Esophagus squamous epithelium (tissue), 5 donors: Measurements from ENCODE around the gene PKM. TPM values are rescaled to one million over a fixed set of nuclear protein-coding genes. Genes with fewer than 3 reads are reported as not detected.
A peak's percentile ranks its signal among the peaks of the same experiment; 100 is the strongest.

Source experiments
- DNase-seq: peaks from one replicate; lab custom pipeline; 2025; lab: John Stamatoyannopoulos, UW
- H3K27ac ChIP-seq, 4 donors: fragments of 200-600 bp; sonication (generic); one replicate each; pipeline ENCODE4 v1.5.1; 2016 to 2019; ENCODE audit warnings: mild to moderate bottlenecking in 1 of 4
- H3K27me3 ChIP-seq, 4 donors: fragments of 200-600 bp; sonication (generic); 1 replicate in 3 of 4; 2 replicates in 1 of 4; pipeline versions ENCODE4 v1.5.1 to v1.6.0; 2017 to 2021; ENCODE audit warnings: antibody characterized with exemption in 1 of 4
- H3K36me3 ChIP-seq, 3 donors: fragments of 200-600 bp; sonication (generic); one replicate each; pipeline ENCODE4 v1.5.1; 2016 to 2019
- H3K4me1 ChIP-seq, 3 donors: fragments of 200-600 bp; sonication (generic); one replicate each; pipeline ENCODE4 v1.5.1; 2017 to 2019
- H3K4me3 ChIP-seq, 4 donors: fragments of 200-600 bp; sonication (generic); 1 replicate in 3 of 4; 2 replicates in 1 of 4; pipeline ENCODE4 v1.5.1; 2016 to 2019; ENCODE audit warnings: mild to moderate bottlenecking in 2 of 4, moderate library complexity in 1 of 4
- H3K9me3 ChIP-seq, 3 donors: fragments of 200-600 bp; sonication (generic); one replicate each; pipeline ENCODE4 v1.5.1; 2016 to 2019
- POLR2A ChIP-seq, 4 donors: fragments of 450-650 bp; IDR thresholded peaks; one replicate each; pipeline ENCODE4 v1.6.1; 2017; ENCODE audit warnings: antibody characterized with exemption in 4 of 4, mild to moderate bottlenecking in 4 of 4, moderate library complexity in 3 of 4
- WGBS, 2 donors: methylation state at CpG; one replicate each; pipeline ENCODE4 v1.1.5; 2018; 5-methylcytosine and 5-hydroxymethylcytosine counted together
- intact Hi-C: fragments of 100-400 bp; cut with DNase I; formaldehyde crosslinking; loops from one replicate; pipeline ENCODE4 v1.15.0; 2022
- total RNA-seq, 4 donors: library from RNA; depleted of rRNA; stranded (reverse); fragments of >200 nt; gene quantifications; one replicate each; pipeline ENCODE4 v1.1.0, GENCODE V29; 2016
- TF ChIP-seq, protein P1 (sequence below), 6 experiments: fragments of 450-650 bp in 4 of 6; fragments of 200-600 bp in 2 of 6; sonication (generic) in 2 of 6; IDR thresholded peaks; one replicate each; pipeline ENCODE4 v1.5.1; 2016 to 2019; ENCODE audit warnings: antibody characterized with exemption in 6 of 6, mild to moderate bottlenecking in 4 of 6, moderate library complexity in 4 of 6
- donor health status: DM: yes; HTN: yes; CAD: no.

Gene PKM
- total RNA-seq, 4 donors from 2014 or later, result 504 to 1,134 (median 964) TPM

DNA sequence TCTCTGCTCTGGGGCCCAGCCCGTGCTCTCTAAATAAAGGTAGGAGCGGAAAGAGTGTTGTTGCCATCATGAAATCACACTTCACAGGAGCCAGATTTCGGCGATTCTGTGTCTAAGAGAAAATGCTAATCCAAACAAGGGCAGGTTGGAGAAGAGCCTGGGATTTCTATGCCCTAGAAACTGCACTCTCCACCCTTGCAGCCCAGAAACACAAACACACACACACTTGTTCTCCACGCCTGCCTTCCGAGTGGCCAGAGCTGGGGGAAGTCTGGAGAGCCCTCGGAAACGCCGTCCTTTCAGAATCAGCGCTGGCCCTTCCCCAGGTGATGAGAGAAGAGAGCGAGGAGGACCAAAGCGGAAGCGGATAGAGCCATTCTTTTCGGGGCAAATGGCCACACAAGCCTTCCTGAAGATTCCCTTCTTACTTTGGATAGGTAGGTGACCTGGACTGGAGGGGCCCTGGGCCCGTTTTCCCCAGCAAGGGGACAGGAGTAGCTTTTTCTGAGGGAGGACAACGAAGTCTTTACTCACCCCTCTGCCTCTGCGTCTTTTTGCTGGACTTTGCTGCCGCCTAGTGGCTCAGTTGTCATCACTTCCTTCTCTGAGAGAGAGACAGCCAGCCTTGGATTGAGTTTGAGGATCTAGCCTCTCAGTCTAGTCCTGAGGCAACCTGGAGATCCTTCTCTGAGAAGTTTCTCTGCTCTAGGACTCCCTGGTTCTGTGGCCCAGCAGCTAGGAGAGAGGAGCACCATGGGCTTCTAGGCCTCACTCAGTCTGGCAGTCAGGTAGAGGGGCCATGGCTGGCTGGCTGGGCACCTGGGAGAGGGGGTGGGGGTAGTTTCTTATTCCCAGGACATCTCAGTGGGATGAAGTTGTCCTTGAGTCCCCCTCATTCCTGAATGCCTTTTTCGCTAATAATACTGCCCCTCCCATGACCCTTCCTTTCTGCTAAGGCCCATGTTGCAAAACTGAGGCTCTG is 75.1 kb downstream of the PKM start:
- H3K9me3 ChIP-seq, result no peaks in the 10 kb centered on the region

DNA sequence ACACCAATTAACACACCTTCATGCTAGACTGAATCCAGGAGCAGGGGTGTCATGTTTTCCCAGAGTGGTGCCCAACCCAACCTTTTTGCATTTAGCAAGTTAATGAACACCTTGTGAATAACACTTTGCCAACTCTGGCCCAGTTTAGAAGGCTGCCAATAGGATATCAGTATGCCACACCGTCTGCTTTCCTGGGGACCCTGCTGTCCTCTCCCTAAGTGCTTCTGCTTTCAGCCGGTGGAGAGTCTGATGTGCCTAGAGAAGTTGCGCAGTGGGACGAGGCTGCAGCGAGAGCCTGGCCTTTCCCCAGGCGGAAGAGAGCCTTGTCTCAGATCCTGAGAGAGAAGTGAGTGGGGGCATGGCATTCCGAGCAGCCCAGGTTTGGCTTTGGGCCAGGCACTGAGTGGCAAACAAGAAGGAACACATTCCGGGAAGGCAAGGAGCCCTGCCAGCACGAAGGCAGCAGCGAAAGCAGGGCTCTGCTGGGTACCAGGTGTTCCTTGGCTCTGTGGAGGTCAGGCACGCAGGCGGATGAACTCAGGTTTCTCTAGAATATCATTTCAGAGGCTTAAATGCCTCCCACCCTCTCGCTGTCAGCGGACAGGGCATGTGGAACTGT is 75.9 kb downstream of the PKM start:
- 31 to 43% methylated on average over 11 to 12 of the region's 14 CpGs for WGBS, 2 donors
- no peak for DNase-seq
- Histone ChIP-seq H3K36me3 (no peaks in the 10 kb centered on the region), H3K4me1 (peaks cover 0 to 30% (median 13%) of the 10 kb centered on the region in 3 donors), H3K4me3 (peak overlapping the region; percentile 32 to 74 (median 56)), H3K27me3 (no peaks in the 10 kb centered on the region), H3K27ac (peak overlapping the region; percentile 55 to 85 (median 84)), H3K9me3 (no peaks in the 10 kb centered on the region)
- intact Hi-C loops, result loop anchor here (10.0 kb wide), 1 partner anchor 350 kb away; no protein-coding TSS in a partner anchor
- TF ChIP-seq POLR2A (IDR thresholded peaks at IDR 0.05), result no peak
- TF ChIP-seq, protein P1, sequence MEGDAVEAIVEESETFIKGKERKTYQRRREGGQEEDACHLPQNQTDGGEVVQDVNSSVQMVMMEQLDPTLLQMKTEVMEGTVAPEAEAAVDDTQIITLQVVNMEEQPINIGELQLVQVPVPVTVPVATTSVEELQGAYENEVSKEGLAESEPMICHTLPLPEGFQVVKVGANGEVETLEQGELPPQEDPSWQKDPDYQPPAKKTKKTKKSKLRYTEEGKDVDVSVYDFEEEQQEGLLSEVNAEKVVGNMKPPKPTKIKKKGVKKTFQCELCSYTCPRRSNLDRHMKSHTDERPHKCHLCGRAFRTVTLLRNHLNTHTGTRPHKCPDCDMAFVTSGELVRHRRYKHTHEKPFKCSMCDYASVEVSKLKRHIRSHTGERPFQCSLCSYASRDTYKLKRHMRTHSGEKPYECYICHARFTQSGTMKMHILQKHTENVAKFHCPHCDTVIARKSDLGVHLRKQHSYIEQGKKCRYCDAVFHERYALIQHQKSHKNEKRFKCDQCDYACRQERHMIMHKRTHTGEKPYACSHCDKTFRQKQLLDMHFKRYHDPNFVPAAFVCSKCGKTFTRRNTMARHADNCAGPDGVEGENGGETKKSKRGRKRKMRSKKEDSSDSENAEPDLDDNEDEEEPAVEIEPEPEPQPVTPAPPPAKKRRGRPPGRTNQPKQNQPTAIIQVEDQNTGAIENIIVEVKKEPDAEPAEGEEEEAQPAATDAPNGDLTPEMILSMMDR (IDR thresholded peaks at IDR 0.05), result no peak

More for the DNA sequence above, 75.1 kb downstream of the PKM start:
- Histone ChIP-seq H3K4me1 (peaks cover 0 to 30% (median 13%) of the 10 kb centered on the region in 3 donors), H3K36me3 (no peaks in the 10 kb centered on the region), H3K27me3 (no peaks in the 10 kb centered on the region), H3K27ac (peak overlapping the region; percentile 55 to 85 (median 84)), H3K4me3 (peak overlapping the region; percentile 32 to 74 (median 56))
- no peak for DNase-seq
- 2 to 3% methylated on average over 17 to 18 of the region's 19 CpGs for WGBS, 2 donors
- no peak for TF ChIP-seq POLR2A (IDR thresholded peaks at IDR 0.05)
- TF ChIP-seq, protein P1 (IDR thresholded peaks at IDR 0.05), result peak; percentile 79 to 91 (median 83)
- intact Hi-C loops, result loop anchor here (10.0 kb wide), 1 partner anchor 351 kb away; no protein-coding TSS in a partner anchor

DNA sequence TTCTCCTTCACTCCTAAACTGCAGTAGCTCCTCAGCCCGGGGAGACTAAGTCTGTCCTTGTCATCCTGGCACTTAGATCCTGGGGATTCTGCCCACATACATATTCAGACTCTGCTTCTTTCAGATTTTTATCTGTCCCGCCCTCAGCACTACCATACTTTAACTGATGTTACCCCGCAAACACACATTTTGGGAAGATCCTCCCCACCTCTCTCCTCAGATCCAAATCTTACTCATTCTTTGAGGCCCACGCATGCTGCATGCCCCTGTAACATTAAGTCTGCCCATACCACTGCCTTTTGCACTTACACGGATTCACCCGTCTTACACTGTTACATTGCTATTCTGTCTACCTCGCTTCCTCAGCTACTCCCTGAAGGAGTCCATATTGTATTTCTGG is 76.7 kb downstream of the PKM start:
- intact Hi-C loops, result loop anchor here (10.0 kb wide), 1 partner anchor 350 kb away; no protein-coding TSS in a partner anchor

DNA sequence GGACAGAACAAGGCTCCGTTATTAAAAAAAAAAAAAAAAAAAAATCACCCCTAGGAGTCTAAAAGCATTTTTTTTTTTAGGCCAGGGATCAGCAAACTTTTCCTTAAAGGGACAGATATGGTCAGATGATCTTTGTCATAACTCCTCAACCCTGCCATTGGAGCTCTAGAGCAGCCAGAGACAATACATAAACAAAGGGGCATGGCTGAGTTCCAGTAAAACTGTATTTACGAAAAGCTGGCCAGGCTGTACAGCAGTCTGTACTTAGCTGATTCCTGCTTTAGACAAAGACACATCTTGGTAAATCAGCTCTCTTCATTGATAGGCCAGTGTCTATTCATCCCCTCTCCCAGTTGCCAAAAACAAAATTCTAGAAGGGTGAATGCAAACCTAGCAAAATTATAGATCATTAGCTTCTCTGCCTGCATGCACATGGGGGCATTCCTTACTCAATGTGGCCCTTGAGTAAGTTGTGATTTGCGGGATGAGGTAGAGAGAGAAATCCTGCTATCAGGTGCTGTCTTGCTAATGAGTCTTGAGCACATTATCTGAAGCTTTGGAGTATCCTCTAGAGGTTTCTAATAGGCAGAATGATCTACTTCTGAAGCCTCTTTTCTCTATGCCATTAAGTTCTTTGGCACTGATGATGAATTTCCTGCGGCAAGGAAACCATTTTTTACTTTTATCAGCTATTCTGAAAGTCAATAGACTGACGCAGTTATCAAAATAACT is 77.6 kb downstream of the PKM start:
- intact Hi-C loops, result loop anchor here (10.0 kb wide), 1 partner anchor 349 kb away; no protein-coding TSS in a partner anchor
- no peak overlapping the region for H3K4me3 ChIP-seq
- H3K27ac ChIP-seq, result peak overlapping the region in 3 of 4 donors; percentile 17 to 84 (median 84)
- H3K27me3 ChIP-seq, result no peaks in the 10 kb centered on the region
- no peaks in the 10 kb centered on the region for H3K9me3 ChIP-seq
- WGBS, 2 donors, result 80 to 81% methylated on average over 5 of the region's 5 CpGs
- no peak for DNase-seq
- H3K4me1 ChIP-seq, result peaks cover 0 to 30% (median 13%) of the 10 kb centered on the region in 3 donors
- TF ChIP-seq, protein P1 (IDR thresholded peaks at IDR 0.05), result no peak
- no peak for TF ChIP-seq POLR2A (IDR thresholded peaks at IDR 0.05)
- H3K36me3 ChIP-seq, result no peaks in the 10 kb centered on the region

More for the DNA sequence above, 76.7 kb downstream of the PKM start:
- 89 to 97% methylated on average over 7 of the region's 7 CpGs for WGBS, 2 donors
- peaks cover 0 to 30% (median 13%) of the 10 kb centered on the region in 3 donors for H3K4me1 ChIP-seq
- TF ChIP-seq, protein P1 (IDR thresholded peaks at IDR 0.05), result no peak
- no peak for TF ChIP-seq POLR2A (IDR thresholded peaks at IDR 0.05)
- H3K27ac ChIP-seq, result peak overlapping the region in 3 of 4 donors; percentile 17 to 84 (median 84)
- no peak for DNase-seq
- no peaks in the 10 kb centered on the region for H3K36me3 ChIP-seq
- H3K4me3 ChIP-seq, result no peak overlapping the region
- H3K9me3 ChIP-seq, result no peaks in the 10 kb centered on the region
- H3K27me3 ChIP-seq, result no peaks in the 10 kb centered on the region

Other genes starting within 250 kb of the PKM start
- gene MYO9A, start 113.0 kb downstream of the PKM start, total RNA-seq, result 10 to 100 TPM; 18.2 to 62.0 (median 35.0) TPM
- 1 to 10 TPM; 1.5 to 2.8 (median 1.8) TPM for gene SENP8, start 112.8 kb downstream of the PKM start, total RNA-seq
- 1 to 10 TPM; 1.2 to 8.0 (median 3.7) TPM for gene GRAMD2A, start 33.4 kb downstream of the PKM start, total RNA-seq
- gene PARP6, start 41.4 kb upstream of the PKM start, total RNA-seq, result 10 to 100 TPM; 12.2 to 62.2 (median 31.6) TPM
- gene CELF6, start 89.0 kb upstream of the PKM start, total RNA-seq, result under 1 TPM in 3 of 4 donors, not detected in 1; 0.31 to 0.82 (median 0.76) TPM
- gene HEXA, start 144.8 kb upstream of the PKM start, total RNA-seq, result 10 to 100 TPM; 12.8 to 51.1 (median 28.4) TPM
- gene TMEM202, start 167.1 kb upstream of the PKM start, total RNA-seq, result not detected
- 10 to 100 TPM; 26.2 to 40.1 (median 36.6) TPM for gene ARIH1, start 243.1 kb upstream of the PKM start, total RNA-seq